NCI-H1092 treated with DMSO at 0.1 percent for 48 hours (cell line): ENCODE measurements around the gene CLIP4.
"Not testable (repeated sequence)": the region's sequence is repeated elsewhere in the genome, so short reads cannot be mapped to it uniquely, and the experiment has no call there.

Experiments used
- DNase-seq: peaks from one replicate; lab custom pipeline; 2025; lab: John Stamatoyannopoulos, UW

CLIP4 gene

GRCh38 chr2:29114946-29115609 is at the start of gene CLIP4:
TSS of gene CLIP4 (plus strand) at chr2:29115415. CDS start at chr2:29121389, 5,974 bp downstream.
- DNase-seq = peak; percentile 22

- no peak for DNase-seq
These were observed 48.8 kb upstream of the CLIP4 start for GRCh38 chr2:29066271-29066860.

- no peak for DNase-seq
These were observed 48.1 kb upstream of the CLIP4 start for GRCh38 chr2:29066997-29067605.

- no peak for DNase-seq
These were observed 46.7 kb upstream of the CLIP4 start for GRCh38 chr2:29068513-29068912.

- DNase-seq = no peak
These were observed 44.7 kb upstream of the CLIP4 start for GRCh38 chr2:29070526-29070925.

- no peak for DNase-seq
These were observed 43.9 kb upstream of the CLIP4 start for GRCh38 chr2:29071032-29071975.

- DNase-seq = no peak
These were observed 43.0 kb upstream of the CLIP4 start for GRCh38 chr2:29072251-29072650.

GRCh38 chr2:29072971-29073725 is 42.1 kb upstream of the CLIP4 start:
- DNase-seq = no peak

- no peak for DNase-seq
These were observed 41.3 kb upstream of the CLIP4 start for GRCh38 chr2:29073933-29074332.

- DNase-seq = no peak
These were observed 40.8 kb upstream of the CLIP4 start, which contains the start of gene PCARE for GRCh38 chr2:29074411-29074810. TSS of gene PCARE (minus strand) at chr2:29074523. CDS start at chr2:29074261, 262 bp downstream.

- DNase-seq = no peak
These were observed 39.1 kb upstream of the CLIP4 start for GRCh38 chr2:29075894-29076705.

- no peak for DNase-seq
These were observed 35.3 kb upstream of the CLIP4 start for GRCh38 chr2:29079887-29080286.

- DNase-seq = no peak
These were observed 34.1 kb upstream of the CLIP4 start for GRCh38 chr2:29080886-29081743.

GRCh38 chr2:29082804-29083495 is 32.3 kb upstream of the CLIP4 start:
- no peak for DNase-seq

GRCh38 chr2:29084554-29084953 is 30.7 kb upstream of the CLIP4 start:
- DNase-seq = no peak

GRCh38 chr2:29090311-29090710 is 24.9 kb upstream of the CLIP4 start:
- DNase-seq = not testable (repeated sequence)

GRCh38 chr2:29096969-29097368 is 18.2 kb upstream of the CLIP4 start:
- no peak for DNase-seq

GRCh38 chr2:29097569-29097968 is 17.6 kb upstream of the CLIP4 start:
- no peak for DNase-seq

- DNase-seq = no peak
These were observed 14.7 kb upstream of the CLIP4 start for GRCh38 chr2:29100564-29100963.
